Left ventricle myocardium inferior (tissue), 1 donor: ENCODE measurements around the gene ACR. TPM values are rescaled to one million over a fixed set of nuclear protein-coding genes. Genes with fewer than 3 reads are reported as not detected.
A peak's percentile ranks its signal among the peaks of the same experiment; 100 is the strongest.

Experiments used
- DNase-seq: peaks from one replicate; pipeline ENCODE4 v3.0.0-alpha.2; 2020
- H3K27ac ChIP-seq: fragments of 200-600 bp; replicated peaks from 2 replicates; pipeline ENCODE4 v1.8.0; 2021
- H3K27me3 ChIP-seq: fragments of 200-600 bp; 2 replicates; pipeline ENCODE4 v1.8.0; 2021; ENCODE audit warnings: low read depth
- H3K36me3 ChIP-seq: fragments of 200-600 bp; 2 replicates; pipeline ENCODE4 v1.8.0; 2021
- H3K4me1 ChIP-seq: fragments of 200-600 bp; 2 replicates; pipeline ENCODE4 v1.8.0; 2021
- H3K4me3 ChIP-seq: fragments of 200-600 bp; 2 replicates; pipeline ENCODE4 v1.8.0; 2021; ENCODE audit warnings: mild to moderate bottlenecking, moderate library complexity
- H3K9me3 ChIP-seq: fragments of 200-600 bp; replicated peaks from 2 replicates; pipeline ENCODE4 v1.8.0; 2021
- CTCF ChIP-seq: fragments of 200-600 bp; IDR thresholded peaks from 2 replicates; pipeline ENCODE4 v1.8.0; 2021; ENCODE audit warnings: antibody characterized with exemption, mild to moderate bottlenecking, borderline replicate concordance
- intact Hi-C: fragments of 100-400 bp; cut with micrococcal nuclease; formaldehyde crosslinking; loops from one replicate; pipeline ENCODE4 v1.11.0; 2022
- total RNA-seq: library from RNA; stranded (reverse); fragmentation: NEBNext Ultra II Directional; extraction: Animal tissue kit (Norgen Biotek cat#: 25700); gene quantifications from one replicate; pipeline ENCODE4 v1.2.1, GENCODE V29; 2021
- donor health status: DM: no; HTN: yes; CAD: no; lungs with severe emphysema.

The ACR gene
- total RNA-seq, 1 donor from 2014 or later = 0.30 TPM

- Histone ChIP-seq H3K27me3 (no peaks in the 10 kb centered on the region), H3K36me3 (peaks cover 24% of the 10 kb centered on the region), H3K4me1 (peaks cover 93% of the 10 kb centered on the region), H3K9me3 (no peaks in the 10 kb centered on the region), H3K27ac (peak overlapping the region; percentile 56), H3K4me3 (peak overlapping the region; percentile 67)
- DNase-seq = peak; percentile 12
- TF ChIP-seq CTCF = no peak
- intact Hi-C loops = no loop called here
These were observed 40.1 kb upstream of the ACR start for GRCh38 chr22:50697667-50698506.

- peaks cover 91% of the 10 kb centered on the region for H3K4me1 ChIP-seq
- peaks cover 30% of the 10 kb centered on the region for H3K36me3 ChIP-seq
- intact Hi-C loops = no loop called here
- DNase-seq = peak; percentile 19
- no peak overlapping the region for H3K4me3 ChIP-seq
- no peaks in the 10 kb centered on the region for H3K27me3 ChIP-seq
- peak overlapping the region; percentile 56 for H3K27ac ChIP-seq
- H3K9me3 ChIP-seq = no peaks in the 10 kb centered on the region
- no peak for TF ChIP-seq CTCF
These were observed 39.5 kb upstream of the ACR start for GRCh38 chr22:50698546-50698945.

GRCh38 chr22:50699001-50699755 lies 38.8 kb upstream of the ACR start:
- DNase-seq = peak; percentile 13
- TF ChIP-seq CTCF = no peak
- no peak overlapping the region for H3K4me3 ChIP-seq
- H3K27ac ChIP-seq = peak overlapping the region; percentile 56
- peaks cover 91% of the 10 kb centered on the region for H3K4me1 ChIP-seq
- intact Hi-C loops = no loop called here
- H3K36me3 ChIP-seq = peaks cover 36% of the 10 kb centered on the region
- H3K27me3 ChIP-seq = no peaks in the 10 kb centered on the region
- no peaks in the 10 kb centered on the region for H3K9me3 ChIP-seq

GRCh38 chr22:50699756-50700386 lies 38.1 kb upstream of the ACR start:
- Histone ChIP-seq H3K27me3 (no peaks in the 10 kb centered on the region), H3K36me3 (peaks cover 42% of the 10 kb centered on the region), H3K9me3 (no peaks in the 10 kb centered on the region), H3K27ac (peak overlapping the region; percentile 56), H3K4me1 (peaks cover 90% of the 10 kb centered on the region), H3K4me3 (no peak overlapping the region)
- intact Hi-C loops = no loop called here
- peak; percentile 10 for DNase-seq
- no peak for TF ChIP-seq CTCF

DNA sequence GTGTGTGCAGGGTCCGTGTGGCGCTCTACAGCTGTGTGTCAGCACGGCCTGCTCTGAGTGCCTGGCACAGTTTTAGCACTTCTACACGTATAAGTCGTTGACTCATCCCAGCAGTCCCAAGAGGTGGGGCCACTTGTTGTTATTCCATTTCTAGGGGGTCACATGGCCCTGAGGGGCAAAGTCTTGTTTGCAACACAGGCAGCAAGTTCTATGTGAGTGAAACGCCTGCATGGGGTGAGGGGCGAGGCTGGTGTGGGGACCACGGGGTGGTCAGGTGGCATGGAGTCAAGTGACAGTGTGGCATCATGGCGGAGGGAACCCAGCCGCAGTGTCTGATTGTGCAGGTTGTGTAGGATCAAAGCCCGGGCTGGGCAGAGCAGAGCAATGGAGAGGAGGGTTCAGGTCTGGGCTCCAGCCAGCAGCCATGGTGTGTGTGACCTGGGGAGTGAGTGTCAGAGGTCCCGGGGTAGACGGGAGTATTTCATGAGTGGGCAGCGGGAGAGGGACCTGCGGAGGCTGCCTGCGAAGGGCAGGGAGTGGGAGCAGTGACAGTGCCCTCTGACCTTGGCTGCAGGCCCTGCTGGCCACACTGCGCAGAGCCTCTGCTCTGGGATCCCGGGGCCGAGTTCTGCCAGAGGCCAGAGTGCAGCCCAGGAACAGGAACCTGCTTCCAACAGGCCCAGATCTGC lies 37.5 kb upstream of the ACR start:
- H3K9me3 ChIP-seq = no peaks in the 10 kb centered on the region
- intact Hi-C loops = no loop called here
- no peaks in the 10 kb centered on the region for H3K27me3 ChIP-seq
- peak; percentile 9 for DNase-seq
- TF ChIP-seq CTCF = no peak
- peaks cover 86% of the 10 kb centered on the region for H3K4me1 ChIP-seq
- no peak overlapping the region for H3K4me3 ChIP-seq
- peaks cover 40% of the 10 kb centered on the region for H3K36me3 ChIP-seq
- H3K27ac ChIP-seq = peak overlapping the region; percentile 56
